ENCODE results near the gene ANKRD33B.
"Not testable (repeated sequence)": the region's sequence is repeated elsewhere in the genome, so short reads cannot be mapped to it uniquely, and the experiment has no call there.

ANKRD33B gene

DNA sequence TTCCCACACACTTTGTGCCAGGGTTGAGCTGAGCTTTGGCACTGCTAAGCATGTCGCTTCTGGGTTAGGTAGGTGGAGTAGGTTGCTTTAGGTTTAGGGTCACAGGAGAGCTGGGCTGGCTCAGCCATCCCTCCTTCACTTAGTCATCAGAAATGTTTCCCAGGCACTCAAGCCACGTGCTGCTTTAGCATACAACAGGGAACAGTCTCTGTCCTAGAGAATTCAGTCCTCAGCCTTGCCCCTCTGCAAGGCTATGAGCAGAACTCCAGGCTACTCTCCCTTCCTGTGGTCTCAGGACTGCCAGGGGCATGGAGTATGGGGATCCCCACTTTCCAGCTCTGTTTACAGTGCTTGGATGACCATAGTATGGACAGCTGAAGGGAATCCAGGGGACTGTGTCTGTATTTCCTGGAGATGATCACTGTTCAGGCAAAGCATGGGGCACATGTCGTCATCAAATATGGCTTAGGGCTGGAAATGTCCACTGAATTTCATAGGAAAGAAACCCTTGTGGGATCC, 7.5 kb upstream of the ANKRD33B start:
- in situ Hi-C loops (cut with MboI; ENCODE audit: low sequenced_read_pairs) = no loop called here

DNA sequence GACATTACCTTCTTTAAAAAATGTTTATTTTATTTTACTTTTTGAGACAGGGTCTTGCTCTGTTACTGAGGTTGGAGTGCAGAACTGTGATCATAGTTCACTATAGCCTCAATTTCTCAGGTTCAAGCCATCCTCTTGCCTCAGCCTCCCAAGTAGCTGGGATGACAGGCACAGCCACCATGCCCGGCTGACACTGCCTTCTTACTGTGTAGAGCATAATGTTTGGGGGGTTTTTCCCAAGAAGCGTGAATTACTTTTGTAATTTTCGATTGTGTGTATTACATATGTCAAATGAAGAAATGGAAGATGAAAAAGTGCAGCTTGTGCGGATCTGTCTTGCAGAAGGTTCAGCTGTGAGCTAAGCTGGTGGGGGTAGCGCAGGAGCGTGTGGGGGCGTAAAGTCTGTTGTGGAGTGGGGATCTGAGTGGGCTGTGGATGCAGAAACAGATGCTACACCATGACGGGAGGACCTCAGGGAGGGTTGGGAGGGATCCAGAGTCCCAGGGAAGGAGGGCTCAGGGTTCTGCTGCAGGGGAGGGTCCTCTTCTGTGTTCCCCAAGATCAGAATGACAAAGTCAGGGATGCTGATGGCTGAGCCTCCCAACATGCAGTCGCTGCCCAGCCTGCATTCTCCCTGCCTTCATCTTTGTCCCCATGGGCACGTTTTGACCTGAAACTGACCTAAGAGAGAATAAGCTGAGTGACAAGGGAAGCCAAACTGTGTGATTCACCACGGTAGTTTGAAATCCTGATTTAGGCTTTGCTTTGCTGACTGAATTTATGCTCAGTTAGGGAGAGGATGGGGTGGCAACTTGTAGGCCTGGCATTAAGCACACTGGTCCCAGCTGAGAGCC, 6.8 kb upstream of the ANKRD33B start:
- in situ Hi-C loops (cut with MboI; ENCODE audit: low sequenced_read_pairs) = no loop called here

GRCh38 chr5:10559151-10559550, 4.7 kb upstream of the ANKRD33B start:
- in situ Hi-C loops (cut with MboI; ENCODE audit: low sequenced_read_pairs) = no loop called here

DNA sequence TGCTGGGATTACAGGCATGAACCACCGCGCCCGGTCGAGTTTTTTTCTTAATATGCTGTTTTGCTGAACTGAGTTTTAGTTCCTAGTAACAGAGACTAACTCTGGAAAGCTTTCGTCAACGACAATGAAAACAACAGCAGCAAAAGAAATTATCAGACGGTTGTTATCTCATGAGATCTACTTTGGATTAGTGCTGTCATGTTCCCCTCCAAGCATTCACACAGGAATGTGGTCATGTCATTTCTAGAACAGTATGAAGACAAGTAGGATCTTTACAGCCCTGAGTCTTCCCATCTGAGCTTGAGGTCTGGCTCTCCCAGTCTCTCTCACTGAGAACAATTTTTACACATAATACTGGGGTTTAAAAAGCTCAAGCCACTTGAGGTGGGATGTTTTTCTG, 4.0 kb upstream of the ANKRD33B start:
- in situ Hi-C loops (cut with MboI; ENCODE audit: low sequenced_read_pairs) = no loop called here

DNA sequence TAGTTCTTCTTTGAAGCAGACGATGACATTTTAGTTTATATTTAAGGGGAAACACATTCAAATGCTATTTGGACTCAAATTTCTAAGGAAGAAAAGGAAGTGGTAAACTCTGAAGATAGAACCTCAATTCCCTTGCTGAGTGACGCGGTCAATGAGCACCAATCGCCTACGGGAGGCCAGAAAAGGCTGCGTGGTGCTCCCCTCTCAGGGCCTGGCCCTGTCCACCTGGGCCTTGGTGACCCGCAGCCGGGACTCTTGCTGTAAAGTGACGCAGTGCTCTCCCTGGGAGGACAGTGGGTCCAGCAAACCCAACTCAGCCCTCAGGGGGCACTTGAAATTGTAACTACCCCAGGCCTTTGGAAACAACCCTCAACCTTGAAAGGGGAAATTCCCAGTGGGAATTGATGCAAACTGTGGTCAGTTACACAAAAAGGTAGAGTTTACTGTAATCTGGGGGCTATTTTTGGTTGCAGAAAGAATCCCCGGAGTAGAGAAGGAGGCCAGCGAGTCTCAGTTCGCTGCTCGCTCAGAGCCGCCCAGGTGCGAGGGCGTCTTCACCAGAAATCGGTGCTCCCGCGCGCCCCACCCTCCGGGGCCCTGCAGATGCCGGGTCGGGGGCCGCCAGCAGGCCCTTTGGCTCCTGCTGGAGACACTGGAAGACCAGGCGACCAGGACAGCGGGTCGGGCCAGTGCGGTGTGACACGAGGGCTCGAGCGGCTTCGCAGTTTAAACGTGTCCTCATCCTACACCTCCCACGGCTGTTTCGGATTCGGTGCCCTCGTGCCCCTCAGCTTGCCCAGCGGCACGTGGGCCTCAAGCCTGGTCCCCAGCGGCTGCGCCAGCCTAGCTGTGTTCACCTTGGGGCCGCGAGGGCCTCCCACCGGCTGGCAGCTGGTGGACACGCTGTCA, 1.4 kb upstream of the ANKRD33B start:
- in situ Hi-C loops (cut with MboI; ENCODE audit: low sequenced_read_pairs) = no loop called here

DNA sequence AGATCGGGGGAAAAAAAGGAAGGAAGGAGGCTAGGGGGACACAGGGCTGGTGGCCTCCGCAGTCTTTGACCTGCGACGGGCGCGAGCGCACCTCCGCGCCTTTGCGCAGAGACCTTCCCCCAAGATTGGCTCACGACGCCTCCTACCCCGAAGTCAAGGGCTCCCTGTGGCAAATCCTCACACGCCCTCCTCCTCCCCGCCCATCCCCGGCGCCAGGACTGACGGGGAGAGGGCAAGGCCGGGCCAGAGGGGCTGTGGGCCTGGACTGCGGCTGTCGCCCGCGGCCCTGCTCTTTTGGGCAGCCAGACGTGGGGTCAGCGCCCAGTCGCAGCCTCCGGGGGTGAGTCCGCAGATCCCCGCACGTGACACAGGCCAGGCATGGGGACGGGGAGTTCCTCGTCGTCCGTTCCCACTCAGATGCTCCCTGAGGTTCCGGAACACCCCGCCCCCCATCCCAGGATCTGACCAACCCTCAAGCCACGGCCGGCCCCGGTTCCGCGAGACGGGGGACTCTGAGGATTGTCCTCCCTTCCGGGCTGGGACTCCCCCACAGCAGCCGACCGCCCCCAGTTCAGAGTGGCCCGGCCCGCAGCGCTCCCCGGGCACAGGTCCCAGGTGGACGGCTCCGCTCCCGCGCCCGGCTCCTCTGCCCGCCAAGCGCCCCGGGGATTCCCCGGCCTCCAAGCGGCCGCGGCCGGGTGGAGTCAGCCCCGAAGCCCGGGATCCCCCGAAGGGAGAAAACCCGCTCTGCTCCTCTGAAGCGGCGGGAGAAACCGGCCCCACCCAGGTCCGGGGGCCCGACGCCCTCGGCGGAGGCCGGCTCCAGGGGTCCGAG, 543 bp upstream of the ANKRD33B start:
- in situ Hi-C loops (cut with MboI; ENCODE audit: low sequenced_read_pairs) = no loop called here

GRCh38 chr5:10564838-10565784, 1.2 kb downstream of the ANKRD33B start:
- in situ Hi-C loops (cut with MboI; ENCODE audit: low sequenced_read_pairs) = no loop called here

- in situ Hi-C loops (cut with MboI; ENCODE audit: low sequenced_read_pairs) = no loop called here
Observed at GRCh38 chr5:10565785-10566542, 2.1 kb downstream of the ANKRD33B start.

GRCh38 chr5:10566543-10567068, 2.7 kb downstream of the ANKRD33B start:
- in situ Hi-C loops (cut with MboI; ENCODE audit: low sequenced_read_pairs) = no loop called here

- in situ Hi-C loops (cut with MboI; ENCODE audit: low sequenced_read_pairs) = no loop called here
Observed at GRCh38 chr5:10567121-10567591, 3.3 kb downstream of the ANKRD33B start.

DNA sequence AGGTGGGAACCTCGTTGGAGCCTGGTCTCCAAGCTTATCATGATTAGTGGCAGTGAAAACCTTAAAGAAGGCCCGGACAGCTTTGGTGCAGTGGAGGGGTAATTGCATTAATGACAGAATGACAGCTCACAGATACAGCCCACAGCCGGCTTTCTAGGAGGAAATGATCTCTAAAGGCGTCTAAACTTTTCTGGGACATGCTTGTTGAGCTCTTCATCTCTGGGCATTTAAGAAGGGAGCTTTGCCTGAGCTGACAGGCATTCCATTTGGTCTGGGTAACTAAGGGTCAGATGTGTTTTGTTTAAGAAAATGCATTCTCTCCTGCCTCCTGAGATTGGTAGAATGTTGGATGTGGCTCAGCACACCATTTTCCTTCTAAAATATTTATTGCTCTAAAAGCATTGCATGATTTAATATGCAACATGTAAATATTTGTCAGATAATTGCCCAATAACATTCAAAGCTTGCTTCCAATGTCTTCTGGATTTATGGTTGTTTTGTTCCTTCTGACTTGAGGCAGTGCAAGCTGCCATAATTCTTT, 4.0 kb downstream of the ANKRD33B start:
- in situ Hi-C loops (cut with MboI; ENCODE audit: low sequenced_read_pairs) = no loop called here

GRCh38 chr5:10570540-10570939, 6.7 kb downstream of the ANKRD33B start:
- in situ Hi-C loops (cut with MboI; ENCODE audit: low sequenced_read_pairs) = not testable (repeated sequence)

DNA sequence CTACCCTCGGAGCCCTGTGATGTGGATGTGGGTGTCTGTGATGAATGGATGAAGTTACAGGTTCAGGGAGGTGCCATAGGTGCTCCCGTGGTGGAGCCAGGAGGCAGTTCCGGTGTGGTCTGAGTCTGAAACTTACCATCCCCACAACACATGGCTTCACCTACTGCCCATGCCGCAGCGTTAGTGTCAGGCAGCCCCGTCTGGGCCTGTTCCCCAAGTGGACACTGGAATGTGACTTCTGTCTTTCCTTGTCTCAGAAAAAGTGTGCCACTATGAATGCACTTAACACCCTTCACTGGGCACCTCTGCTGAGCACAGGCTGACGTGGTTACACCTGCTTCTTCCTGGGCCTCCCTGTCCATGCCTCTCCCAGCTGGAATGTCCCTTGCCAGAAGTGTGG, 8.6 kb downstream of the ANKRD33B start:
- in situ Hi-C loops (cut with MboI; ENCODE audit: low sequenced_read_pairs) = no loop called here

DNA sequence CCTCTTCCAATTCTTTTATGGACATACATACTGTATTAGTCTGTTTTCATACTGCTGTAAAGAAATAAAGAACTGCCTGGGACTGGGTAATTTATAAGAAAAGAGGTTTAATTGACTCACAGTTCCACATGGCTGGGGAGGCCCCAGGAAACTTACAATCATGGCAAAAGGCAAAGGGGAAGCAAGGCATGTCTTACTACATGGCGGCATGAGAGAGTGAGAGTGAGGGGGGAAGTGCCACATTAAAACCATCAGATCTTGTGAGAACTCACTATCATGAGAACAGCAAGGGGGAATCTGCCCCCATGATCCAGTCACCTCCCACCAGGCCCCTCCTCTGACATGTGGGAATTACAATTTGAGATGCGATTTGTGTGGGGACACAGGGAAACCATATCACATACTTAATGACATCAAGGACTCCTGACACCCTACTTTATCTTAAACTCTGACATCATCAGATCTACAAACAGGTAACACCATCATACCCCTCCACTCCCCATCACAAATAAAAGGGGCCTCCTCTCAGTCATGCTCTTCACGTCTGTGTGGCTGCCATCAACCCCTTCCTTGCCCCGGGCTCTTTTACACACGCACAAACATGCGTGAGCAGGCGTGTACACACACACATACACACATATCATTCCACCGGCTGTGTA, 9.7 kb downstream of the ANKRD33B start:
- in situ Hi-C loops (cut with MboI; ENCODE audit: low sequenced_read_pairs) = no loop called here

- in situ Hi-C loops (cut with MboI; ENCODE audit: low sequenced_read_pairs) = not testable (repeated sequence)
Observed at GRCh38 chr5:10574879-10575278, 11.0 kb downstream of the ANKRD33B start.

DNA sequence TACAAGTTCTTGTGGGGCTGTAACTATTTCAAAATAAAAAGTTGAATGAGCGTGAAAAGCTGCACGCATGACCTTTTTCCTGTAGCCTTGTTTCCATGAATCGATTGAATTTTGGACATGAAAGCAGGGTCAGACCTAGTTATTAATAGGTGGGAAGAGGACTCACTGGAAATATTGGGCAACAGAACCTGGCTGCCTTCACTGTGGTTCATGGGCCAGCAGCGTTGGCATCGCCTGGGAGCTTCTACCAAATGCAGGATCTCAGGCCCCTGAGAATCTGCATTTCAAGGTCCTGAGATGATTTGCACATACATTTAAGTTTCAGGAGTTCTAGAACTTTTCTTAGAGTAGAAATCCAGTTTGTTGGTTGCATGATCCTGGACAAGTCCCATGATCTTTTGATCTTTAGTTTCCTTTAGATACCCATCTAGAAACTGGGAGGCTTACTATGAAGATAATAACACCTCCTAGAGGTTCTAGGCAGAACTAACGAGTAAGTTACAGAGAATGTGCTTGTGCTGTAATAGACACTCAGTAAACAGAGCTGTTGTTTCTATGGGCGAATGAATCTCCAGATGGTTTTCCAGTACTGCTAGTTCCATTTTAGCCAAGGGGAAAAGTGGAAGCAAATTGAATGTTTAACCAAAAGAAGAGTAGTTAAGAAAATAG, 12.4 kb downstream of the ANKRD33B start:
- in situ Hi-C loops (cut with MboI; ENCODE audit: low sequenced_read_pairs) = no loop called here

GRCh38 chr5:10576790-10577189, 12.9 kb downstream of the ANKRD33B start:
- in situ Hi-C loops (cut with MboI; ENCODE audit: low sequenced_read_pairs) = no loop called here

Measured in HL-60/S4 treated with phorbol 12-myristate 13-acetate at 8.2 ng/mL for 4 days and 3 days (cell line).